ENCODE results near the gene STX18.
"Not testable (repeated sequence)": the region's sequence is repeated elsewhere in the genome, so short reads cannot be mapped to it uniquely, and the experiment has no call there.

STX18 gene

GRCh38 chr4:4422117-4422516 lies 119.7 kb downstream of the STX18 start:
- DNase-seq (ENCODE audit: low read depth in 3 of 3, low spot score in 1 of 3) = not testable (repeated sequence)

GRCh38 chr4:4421356-4421755 lies 120.5 kb downstream of the STX18 start:
- no peak for DNase-seq (ENCODE audit: low read depth in 3 of 3, low spot score in 1 of 3)

DNA sequence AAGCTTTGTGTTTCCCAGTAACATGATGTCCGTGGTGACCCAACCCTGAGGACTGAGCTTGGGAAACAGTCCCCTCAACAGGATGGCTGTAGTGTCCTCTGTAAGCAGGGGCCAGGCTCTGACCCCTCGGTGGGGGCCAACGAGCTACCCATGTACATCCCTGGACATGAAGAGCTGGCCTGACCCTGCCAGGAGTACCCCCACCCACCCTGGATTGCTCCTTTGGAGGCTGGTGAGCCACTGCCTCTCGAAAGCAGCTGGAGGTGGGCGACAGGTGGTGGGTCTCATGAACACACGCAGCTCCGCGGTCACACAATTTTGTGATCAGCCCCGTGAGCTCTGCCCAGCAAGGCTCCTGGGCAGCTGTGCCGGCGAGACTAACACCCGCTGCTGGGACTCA lies 121.4 kb downstream of the STX18 start:
- no peak for DNase-seq (ENCODE audit: low read depth in 3 of 3, low spot score in 1 of 3)

GRCh38 chr4:4419896-4420295 lies 122.0 kb downstream of the STX18 start:
- no peak for DNase-seq (ENCODE audit: low read depth in 3 of 3, low spot score in 1 of 3)

GRCh38 chr4:4418676-4419390 lies 123.0 kb downstream of the STX18 start:
- DNase-seq (ENCODE audit: low read depth in 3 of 3, low spot score in 1 of 3) = no peak

DNA sequence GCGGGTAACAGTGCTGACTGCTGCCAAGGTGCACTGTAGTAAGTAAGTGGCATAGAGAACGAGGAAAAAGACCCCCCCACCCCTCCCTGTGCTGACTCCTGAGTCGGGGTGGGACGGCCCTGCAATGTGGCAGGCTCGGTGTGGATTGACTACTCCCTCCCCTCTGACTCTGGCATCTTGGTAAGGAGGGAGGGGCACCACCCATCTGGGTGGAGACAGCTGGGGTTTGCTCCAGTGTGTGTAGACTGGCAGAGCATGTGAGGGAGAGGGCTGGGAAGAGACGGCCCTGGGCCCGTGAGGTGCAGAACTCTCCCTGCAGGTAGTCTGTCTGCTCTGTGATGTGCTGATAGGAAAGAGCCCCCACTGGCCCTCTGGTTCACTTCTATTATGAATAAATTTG lies 124.0 kb downstream of the STX18 start:
- DNase-seq (ENCODE audit: low read depth in 3 of 3, low spot score in 1 of 3) = no peak

DNA sequence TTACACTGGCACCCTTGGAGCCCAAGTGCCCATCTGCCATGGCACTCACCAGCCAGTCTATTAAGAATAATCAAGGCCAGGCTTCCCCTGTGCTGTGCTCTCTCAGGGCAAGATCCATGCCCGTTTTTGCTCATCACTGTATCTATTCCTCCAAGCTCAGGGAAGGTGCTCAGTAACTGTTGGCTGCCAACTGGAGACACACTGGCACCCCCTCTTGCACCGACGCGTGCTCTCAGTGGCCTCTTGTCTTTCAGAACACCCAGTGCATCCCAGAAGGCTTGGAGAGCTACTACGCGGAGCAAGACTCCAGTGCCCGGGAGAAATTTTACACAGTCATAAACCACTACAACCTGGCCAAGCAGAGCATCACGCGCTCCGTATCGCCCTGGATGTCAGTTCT lies 124.9 kb downstream of the STX18 start:
- no peak for DNase-seq (ENCODE audit: low read depth in 3 of 3, low spot score in 1 of 3)

DNA sequence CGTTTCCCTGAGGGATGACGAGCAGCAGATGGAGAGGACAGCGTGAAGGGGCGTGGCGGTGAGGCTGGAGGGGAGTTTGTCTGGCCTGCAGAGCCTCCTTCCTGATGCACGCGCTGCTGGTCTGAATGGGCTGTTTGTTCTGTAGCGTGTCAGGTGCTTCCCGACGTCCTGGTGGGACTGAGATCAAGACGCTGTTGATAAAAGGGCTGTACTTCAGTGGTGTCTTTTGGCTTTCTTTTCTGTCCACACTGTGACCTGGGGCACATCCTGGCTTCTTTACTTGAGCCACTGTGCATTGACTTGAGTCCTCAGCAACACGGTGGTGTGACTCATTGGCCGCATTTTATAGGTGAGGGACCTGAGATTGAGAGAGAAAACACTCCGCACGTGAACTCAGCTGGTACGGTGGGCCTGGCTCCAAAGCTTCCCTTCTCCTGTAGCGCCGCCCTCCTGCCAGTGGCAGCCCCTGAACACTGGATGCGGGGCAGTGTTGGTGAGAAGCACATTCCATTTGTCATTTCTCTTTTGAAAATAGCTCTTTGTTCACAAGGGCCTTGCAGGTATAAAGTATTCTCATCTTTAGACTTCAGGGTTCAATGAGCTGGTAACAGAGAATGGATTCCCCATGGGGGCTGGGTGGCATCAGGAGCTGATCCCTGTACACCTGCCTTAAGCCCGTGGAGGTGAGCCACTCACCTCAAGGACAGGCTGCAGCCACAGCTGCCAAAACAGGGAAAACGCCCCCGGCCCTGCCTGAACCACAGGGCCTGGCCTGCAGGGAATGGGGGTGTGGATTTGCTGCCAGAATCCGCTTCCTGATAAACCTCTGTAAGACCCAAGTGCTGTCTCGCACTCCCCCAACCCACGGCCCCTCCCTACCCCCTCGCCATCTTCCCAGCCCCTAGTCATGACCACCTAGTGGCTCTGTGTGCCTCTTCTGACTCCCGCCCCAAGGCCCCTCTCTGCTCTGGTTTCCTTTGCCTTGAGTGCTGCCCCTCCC lies 125.7 kb downstream of the STX18 start:
- DNase-seq (ENCODE audit: low read depth in 3 of 3, low spot score in 1 of 3) = no peak

DNA sequence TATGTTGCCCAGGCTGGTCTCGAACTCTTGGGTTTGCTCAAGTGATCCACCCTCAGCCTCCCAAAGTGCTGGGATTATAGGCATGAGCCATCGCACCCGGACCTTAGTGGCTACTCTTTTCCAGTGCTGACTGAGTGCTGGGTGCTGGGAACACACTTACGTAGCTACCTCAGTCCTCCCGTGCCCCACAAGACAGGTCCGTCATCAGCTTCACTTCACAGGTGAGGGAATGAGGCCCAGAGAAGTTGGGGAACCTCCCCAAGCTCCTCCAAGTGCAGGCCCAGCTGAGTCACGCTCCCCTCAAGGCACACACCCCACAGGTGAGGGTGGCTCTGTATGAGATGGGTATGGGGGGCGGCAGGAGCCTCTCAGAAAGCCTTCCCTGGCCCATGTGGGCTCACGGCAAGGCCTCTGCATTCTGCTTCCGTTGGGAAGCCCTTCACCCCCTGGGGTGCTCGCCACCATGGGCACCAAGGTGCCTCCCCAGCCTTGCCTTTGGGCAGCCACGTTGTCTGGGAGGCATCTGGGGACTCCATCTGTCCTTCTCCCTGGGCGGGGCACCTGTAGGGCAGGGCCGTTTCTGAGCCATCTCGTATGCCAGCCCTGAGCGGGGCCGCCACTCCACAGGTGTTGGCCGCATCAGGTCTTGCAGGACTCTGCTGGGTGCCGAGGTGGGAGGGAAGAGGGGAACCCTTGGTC lies 126.6 kb downstream of the STX18 start:
- DNase-seq (ENCODE audit: low read depth in 3 of 3, low spot score in 1 of 3) = no peak

DNA sequence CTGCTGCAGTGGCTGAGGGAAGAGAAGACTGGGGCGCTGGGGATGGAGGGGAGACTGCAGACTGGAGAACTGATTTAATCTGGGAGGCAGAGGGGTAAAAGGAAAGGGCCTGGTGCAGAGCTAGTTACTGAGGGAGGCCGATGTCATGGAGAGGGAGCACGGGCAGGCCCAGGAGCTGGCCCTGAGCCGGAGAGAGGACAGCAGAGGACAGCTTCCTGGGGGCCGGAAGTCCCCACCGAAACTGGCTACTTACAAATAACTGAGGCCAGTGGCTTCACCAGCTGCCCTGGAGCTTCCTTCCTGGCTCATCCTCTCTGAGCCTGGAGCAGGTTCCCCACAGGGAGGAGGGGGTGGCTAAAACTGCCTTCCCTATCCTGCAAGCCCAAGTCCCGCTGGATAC lies 128.0 kb downstream of the STX18 start:
- DNase-seq (ENCODE audit: low read depth in 3 of 3, low spot score in 1 of 3) = no peak

DNA sequence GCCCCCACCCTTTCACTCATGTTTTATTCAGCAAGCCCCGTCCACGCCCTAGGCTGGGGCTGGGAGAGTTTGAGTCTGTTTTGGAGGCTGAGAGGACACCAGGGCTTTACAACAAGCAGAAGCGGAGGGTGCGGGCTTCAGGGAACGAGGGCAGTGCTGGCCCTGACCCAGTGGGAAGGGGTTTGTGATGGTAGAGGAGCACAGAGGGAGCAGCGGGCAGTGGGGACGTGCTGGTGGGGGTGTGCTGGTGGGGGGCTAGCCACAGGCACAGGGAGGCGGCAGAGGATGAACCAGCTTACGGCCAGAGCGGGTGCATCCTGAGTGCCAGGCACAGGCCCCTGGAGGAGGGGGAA lies 128.5 kb downstream of the STX18 start:
- DNase-seq (ENCODE audit: low read depth in 3 of 3, low spot score in 1 of 3) = no peak

- DNase-seq (ENCODE audit: low read depth in 3 of 3, low spot score in 1 of 3) = no peak
Measured at GRCh38 chr4:4412641-4413372, 129.0 kb downstream of the STX18 start.

- no peak for DNase-seq (ENCODE audit: low read depth in 3 of 3, low spot score in 1 of 3)
Measured at GRCh38 chr4:4411906-4412305, 129.9 kb downstream of the STX18 start.

- DNase-seq (ENCODE audit: low read depth in 3 of 3, low spot score in 1 of 3) = no peak
Measured at GRCh38 chr4:4410271-4410670, 131.6 kb downstream of the STX18 start.

- no peak for DNase-seq (ENCODE audit: low read depth in 3 of 3, low spot score in 1 of 3)
Measured at GRCh38 chr4:4409416-4410115, 132.3 kb downstream of the STX18 start.

DNA sequence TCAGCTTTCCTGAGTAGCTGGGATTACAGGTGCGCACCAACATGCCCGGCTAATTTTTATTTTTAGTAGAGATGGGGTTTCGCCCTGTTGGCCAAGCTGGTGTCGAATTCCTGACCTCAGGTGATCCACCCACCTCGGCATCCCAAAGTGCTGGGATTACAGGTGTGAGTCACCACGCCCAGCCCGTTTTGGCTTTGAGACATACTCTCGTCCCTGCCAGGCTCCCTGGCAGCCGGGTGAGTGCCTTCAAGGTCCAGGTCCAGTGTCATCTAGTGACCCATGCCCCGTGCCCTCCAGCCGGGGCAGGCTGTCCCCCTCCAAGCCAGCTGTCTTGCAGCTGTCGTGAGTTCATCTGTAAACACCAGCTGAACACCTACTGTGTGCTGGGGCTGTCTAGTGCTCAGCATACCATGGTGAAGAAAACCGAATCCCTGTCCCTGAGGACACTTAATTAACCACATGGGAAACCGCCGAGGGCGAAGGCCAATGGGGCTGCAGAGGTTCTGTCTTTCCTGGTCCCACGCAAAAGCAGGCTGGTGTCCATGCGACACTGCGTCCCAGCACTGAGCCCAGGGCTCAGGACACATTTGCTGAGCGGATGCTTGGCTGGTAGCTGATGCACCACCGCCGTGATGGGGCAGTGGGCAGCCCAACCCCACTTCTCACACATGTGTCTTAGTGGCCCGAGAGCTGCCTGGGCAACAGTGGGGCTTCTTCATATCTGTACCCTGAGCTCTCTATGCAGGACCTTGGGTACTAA lies 133.1 kb downstream of the STX18 start:
- DNase-seq (ENCODE audit: low read depth in 3 of 3, low spot score in 1 of 3) = no peak

- no peak for DNase-seq (ENCODE audit: low read depth in 3 of 3, low spot score in 1 of 3)
Measured at GRCh38 chr4:4408132-4408523, 133.7 kb downstream of the STX18 start.

- DNase-seq (ENCODE audit: low read depth in 3 of 3, low spot score in 1 of 3) = no peak
Measured at GRCh38 chr4:4407299-4408131, 134.3 kb downstream of the STX18 start.
